Measurements from ENCODE around the gene IGSF22. TPM values are rescaled to one million over a fixed set of nuclear protein-coding genes. Genes with fewer than 3 reads are reported as not detected.

The IGSF22 gene
- total RNA-seq, 1 donor from 2014 or later = 0.06 TPM

- no peak for DNase-seq (ENCODE audit: low read depth)
- H3K4me3 ChIP-seq (ENCODE audit: low read depth, low read length) = no peak overlapping the region
- TF ChIP-seq CTCF (conservative IDR thresholded peaks at IDR 0.05; ENCODE audit: low read depth, low read length) = no peak
These were observed 24.3 kb downstream of the IGSF22 start for GRCh38 chr11:18701614-18702216.

- H3K4me3 ChIP-seq (ENCODE audit: low read depth, low read length) = no peak overlapping the region
- TF ChIP-seq CTCF (conservative IDR thresholded peaks at IDR 0.05; ENCODE audit: low read depth, low read length) = no peak
These were observed 25.1 kb downstream of the IGSF22 start for GRCh38 chr11:18700872-18701271.

GRCh38 chr11:18700375-18700774 lies 25.6 kb downstream of the IGSF22 start:
- no peak for DNase-seq (ENCODE audit: low read depth)
- no peak for TF ChIP-seq CTCF (conservative IDR thresholded peaks at IDR 0.05; ENCODE audit: low read depth, low read length)
- H3K4me3 ChIP-seq (ENCODE audit: low read depth, low read length) = no peak overlapping the region

More at GRCh38 chr11:18700872-18701271, 25.1 kb downstream of the IGSF22 start:
- no peak for DNase-seq (ENCODE audit: low read depth)

GRCh38 chr11:18699848-18700261 lies 26.1 kb downstream of the IGSF22 start:
- DNase-seq (ENCODE audit: low read depth) = no peak

GRCh38 chr11:18699269-18699596 lies 26.8 kb downstream of the IGSF22 start:
- no peak for DNase-seq (ENCODE audit: low read depth)
- no peak for TF ChIP-seq CTCF (conservative IDR thresholded peaks at IDR 0.05; ENCODE audit: low read depth, low read length)
- peak overlapping the region; percentile 60 for H3K4me3 ChIP-seq (ENCODE audit: low read depth, low read length)

More at GRCh38 chr11:18699848-18700261, 26.1 kb downstream of the IGSF22 start:
- H3K4me3 ChIP-seq (ENCODE audit: low read depth, low read length) = peak overlapping the region; percentile 60
- no peak for TF ChIP-seq CTCF (conservative IDR thresholded peaks at IDR 0.05; ENCODE audit: low read depth, low read length)

- peak within 1 kb of the TSS; percentile 60 for H3K4me3 ChIP-seq (ENCODE audit: low read depth, low read length)
- DNase-seq (ENCODE audit: low read depth) = no peak
- TF ChIP-seq CTCF (conservative IDR thresholded peaks at IDR 0.05; ENCODE audit: low read depth, low read length) = no peak
These were observed 27.4 kb downstream of the IGSF22 start, which contains the start of gene TMEM86A for GRCh38 chr11:18698341-18699268. Gene TMEM86A, plus strand, starts transcription at chr11:18698779. Its CDS starts 108 bp downstream, at chr11:18698887.

All from epithelial cell of proximal tubule (primary cell).